Fibroblast of skin of right quadriceps (primary cell): Measurements from ENCODE around the gene FBLN5.
A peak's percentile ranks its signal among the peaks of the same experiment; 100 is the strongest.

Experiments used
- DNase-seq: peaks from one replicate; pipeline ENCODE4 v3.0.0-alpha.2; 2013

FBLN5 gene, protein sequence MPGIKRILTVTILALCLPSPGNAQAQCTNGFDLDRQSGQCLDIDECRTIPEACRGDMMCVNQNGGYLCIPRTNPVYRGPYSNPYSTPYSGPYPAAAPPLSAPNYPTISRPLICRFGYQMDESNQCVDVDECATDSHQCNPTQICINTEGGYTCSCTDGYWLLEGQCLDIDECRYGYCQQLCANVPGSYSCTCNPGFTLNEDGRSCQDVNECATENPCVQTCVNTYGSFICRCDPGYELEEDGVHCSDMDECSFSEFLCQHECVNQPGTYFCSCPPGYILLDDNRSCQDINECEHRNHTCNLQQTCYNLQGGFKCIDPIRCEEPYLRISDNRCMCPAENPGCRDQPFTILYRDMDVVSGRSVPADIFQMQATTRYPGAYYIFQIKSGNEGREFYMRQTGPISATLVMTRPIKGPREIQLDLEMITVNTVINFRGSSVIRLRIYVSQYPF

DNA sequence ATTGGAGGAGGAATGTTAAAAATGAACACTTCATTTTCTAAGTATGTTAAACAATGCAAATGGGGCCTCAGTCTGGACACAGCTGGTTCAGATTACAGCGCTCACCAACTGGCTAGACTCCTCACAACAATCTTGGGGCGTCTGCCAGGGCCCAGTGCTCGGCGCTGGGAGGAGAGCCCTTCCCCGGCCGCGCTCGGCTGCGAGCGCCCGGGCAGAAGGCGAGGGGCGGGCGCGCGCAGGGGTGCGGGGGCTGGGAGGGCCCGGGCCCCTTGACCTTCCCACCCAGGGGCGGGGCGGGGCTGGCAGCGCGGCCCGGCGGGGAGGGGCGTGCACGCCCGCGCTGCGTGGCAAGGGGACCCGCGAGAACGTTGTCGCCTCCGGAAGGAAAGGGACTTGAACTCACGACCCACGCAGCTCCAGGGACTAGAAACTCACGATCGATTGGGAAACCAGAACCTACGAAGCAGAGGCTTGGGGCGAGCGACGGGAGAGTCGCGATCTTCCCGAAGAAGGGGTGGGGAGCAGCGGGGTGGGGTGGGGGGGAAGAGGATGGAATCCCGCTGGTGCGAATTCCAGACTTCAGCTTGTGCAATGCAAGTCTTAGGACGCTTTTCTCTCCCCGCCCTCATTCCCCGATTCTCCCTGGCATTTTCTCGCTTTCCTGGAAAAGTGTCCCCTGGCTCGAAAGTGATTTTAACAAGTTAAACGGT lies at the start of gene FBLN5:
TSS of gene FBLN5 (minus strand) at position 220 of the 710 bp plus-strand sequence. CDS start 465 bp downstream, outside the sequence.
- peak; percentile 94 for DNase-seq

DNA sequence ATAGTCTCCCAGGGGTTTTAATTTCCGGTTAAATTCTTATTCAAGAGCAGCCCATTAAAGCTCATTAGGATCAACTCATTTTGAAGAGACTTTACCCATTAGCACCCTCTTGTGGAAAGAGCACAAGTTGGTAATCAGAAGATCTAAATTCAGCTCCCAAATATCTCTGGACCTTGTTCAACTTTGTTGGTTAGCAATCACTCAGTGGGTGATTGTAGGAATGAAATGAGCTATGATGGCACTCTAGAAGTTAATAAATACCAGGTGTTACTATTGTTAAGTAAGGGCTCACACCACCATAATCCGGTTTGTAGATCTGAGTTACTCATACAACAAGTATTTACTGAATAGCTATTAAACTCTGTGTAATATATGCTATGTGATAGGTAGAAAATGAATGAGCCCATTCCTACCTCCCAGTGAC lies 49.5 kb upstream of the FBLN5 start:
- DNase-seq, result peak; percentile 93

DNA sequence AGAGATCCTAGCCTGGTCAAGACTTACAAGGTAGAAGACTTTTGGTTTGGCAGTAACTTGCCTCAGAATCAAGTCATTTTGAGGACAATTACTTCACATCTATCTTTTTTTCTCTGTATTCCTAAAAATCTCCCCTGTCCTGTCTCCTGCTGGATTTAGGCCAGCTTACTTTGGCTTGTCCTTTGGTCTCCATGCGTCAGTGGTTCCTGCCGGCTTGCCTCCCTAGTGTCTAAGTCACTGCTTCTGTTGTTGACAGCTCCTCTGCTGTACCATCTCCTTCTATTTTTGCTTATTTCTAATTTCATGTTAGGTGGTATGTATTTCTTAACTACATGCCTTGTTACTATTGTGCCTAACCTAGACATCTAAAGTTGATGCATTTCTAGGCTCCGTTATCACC lies 39.7 kb upstream of the FBLN5 start:
- no peak for DNase-seq

DNA sequence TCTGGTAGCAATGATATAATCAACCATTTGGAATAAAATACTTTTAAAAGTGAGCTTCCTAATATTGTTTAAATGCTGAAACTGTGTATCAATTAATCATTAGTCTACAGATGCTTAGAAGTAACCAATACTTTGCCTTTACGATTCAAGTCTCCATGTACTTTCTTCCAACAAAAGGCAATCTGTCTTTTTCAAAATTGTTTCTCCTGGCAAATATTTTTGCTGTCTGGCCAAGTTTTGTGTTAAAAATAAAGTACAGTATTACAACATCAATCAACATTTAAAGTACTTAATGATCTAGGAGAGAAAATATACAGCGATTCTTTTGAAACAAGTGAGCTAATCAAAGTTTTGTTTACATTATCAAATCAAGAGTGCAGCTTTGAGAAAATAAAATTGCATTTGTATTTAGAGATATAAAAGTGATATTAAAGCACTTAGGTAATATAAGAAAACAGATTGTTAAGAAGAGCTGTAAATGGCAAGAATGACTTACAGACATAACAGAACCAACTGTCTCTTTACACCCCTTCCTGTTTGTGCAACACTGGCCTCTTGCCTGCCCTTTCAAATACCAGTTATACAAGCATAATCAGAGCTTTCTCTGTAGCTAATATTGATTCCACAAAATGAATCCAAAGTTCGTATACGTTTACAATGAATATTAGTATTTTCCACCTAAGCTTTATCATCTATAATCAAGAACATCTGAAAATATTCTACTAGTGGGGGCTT lies 38.2 kb upstream of the FBLN5 start:
- DNase-seq, result peak; percentile 8

DNA sequence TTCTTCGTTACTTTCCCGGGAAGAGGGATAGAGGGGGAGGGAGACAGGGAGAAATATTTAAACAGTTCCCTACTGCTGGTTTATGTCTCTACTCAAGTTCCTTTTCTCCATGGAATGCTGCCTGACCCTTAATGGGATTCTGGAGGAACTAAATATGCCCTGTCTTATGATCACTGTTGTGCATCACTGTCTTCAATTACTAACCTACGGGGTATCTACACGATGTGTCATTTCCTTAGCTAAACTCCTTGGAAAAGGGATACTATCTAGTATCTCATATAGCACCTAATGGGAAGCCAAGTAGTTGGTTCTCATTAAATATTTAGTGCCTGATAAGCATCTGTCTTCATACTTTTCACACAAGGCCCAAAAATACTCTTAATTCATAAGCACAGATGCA lies 37.5 kb upstream of the FBLN5 start:
- DNase-seq, result peak; percentile 84

DNA sequence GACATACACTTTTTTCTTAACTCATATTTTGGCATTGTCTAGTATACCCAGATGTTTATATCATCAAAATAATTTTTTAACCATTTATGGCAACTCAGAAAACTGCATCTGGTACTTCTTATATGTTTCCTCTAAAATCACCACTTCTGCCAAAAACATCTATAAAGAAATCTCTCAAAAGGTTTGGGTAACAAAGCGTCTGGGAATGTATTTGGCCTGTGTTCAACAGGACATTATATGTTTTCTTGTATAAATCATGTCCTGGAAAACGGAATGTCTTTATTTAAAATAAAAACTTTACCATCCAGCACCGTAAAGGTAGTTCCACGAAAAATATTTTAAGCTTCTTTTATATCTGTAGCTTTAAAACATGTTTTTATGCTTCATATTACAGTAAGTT lies 36.1 kb upstream of the FBLN5 start:
- DNase-seq, result peak; percentile 43

DNA sequence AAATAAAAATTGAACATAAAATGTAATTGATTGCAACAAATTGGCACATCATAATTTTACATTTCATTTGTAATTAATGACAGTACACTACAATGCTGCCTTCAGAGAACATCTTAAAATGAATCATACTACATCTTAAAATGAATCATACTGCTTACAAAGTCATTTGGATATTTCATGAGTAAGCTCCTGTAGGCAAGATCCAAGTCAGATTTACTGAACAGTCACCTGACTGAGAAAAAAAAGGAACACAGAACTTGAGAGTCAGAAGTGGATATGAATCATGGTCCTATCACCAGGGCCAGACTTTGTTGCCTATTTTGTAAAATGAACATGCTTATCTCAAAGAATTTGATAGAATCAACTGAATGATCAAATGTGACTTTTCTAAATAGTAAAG lies 32.7 kb upstream of the FBLN5 start:
- DNase-seq, result peak; percentile 89

DNA sequence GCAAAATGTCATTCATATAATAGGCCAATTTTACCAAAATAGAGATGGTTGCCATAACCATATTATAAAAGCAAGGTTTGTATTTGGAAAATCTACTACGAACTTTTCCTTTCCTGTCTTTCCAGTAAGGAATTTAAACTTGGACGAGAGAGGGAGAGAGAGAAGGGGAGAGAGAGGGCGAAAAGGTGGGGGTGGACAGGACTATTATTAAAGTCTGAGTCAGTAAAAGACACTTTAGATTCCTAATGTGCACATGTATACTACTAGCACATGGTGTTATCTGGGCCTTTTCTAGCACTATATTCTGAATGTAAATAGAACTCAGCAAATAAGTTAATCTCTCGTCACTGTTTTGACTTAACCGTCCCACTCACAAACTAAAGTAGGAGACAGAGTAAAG lies 30.4 kb upstream of the FBLN5 start:
- peak; percentile 14 for DNase-seq

DNA sequence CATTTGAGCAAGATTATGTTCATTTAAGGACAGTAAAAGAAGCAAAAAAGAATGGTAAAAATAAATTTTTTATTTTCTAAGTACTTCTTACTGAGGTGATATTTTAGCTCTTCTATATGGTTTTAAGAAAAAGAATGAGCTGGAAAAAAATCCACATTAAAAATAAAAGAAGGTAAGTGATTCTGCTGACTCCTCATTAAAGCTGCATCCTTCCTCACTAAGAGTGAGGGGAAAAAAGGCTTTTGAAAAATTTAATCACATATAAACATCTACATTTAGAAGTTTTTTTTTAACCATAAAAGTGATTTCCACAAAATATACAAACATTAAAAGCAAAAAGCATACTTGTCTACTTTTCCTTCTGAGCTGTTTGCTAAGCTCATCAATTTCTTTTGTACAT lies 28.3 kb upstream of the FBLN5 start:
- no peak for DNase-seq

DNA sequence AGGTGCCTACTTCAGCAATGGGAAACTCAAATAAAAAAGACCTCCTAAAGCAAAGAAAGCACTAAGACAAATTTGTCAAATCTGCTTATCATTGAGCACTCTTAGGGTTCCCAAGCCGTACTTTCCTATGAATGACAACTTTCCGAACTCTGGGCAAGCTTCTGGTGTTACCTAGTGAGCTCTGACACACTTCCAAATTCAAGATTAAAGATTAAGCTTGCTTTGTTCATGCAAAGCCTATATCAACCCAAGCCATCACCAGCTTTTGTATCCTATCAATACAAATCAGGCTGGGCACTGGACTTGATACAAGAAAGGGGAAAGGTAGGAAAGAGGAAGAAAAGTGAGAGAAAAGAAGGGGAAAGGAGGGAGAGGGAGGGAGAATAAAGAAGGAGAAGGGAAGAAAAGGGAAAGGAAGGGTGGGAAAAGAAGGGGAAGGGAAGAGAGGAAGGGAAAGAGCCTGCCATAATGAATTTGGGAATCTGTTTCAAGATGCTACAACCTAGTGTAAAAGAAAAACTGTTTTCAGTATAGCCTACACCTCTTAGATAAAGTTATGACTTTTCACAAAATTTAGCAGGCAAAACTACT lies 23.8 kb upstream of the FBLN5 start:
- no peak for DNase-seq

DNA sequence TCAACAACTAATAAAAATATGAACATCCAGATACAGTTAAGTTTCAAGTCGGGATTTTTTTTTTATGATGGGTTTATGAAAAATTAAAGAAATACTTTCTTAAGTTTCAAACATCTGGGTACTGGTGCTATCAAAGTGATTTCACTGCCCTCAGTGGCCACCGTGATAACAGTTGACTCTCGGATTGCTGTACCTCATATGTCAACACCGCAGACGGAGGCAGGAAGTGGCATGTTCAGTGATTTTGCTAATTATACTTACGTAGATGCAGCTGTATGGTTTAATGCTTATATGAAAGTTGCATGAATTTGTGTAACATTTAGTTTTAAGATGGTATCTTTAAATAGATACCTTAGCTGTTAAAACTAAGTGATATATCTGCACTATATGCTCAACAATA lies 20.8 kb upstream of the FBLN5 start:
- no peak for DNase-seq

DNA sequence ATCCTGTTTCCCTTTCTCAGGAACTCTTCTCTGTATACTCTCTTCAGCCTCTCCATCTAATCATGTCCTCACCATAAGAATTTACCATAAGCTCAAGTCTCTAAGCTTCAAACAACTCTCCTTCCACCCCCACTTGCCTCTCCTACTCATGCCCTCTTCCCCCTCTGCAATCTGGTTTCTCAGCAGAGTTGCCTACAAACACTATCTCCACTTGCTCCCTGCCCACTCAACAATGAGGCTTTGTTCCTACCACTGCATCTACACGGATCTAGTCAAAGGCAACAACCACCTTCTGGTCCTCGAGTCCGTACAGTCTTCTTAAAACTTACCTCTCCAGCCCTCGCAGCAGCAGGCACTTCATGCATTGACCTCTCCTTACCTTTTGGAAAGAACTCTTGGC lies 17.2 kb upstream of the FBLN5 start:
- no peak for DNase-seq

DNA sequence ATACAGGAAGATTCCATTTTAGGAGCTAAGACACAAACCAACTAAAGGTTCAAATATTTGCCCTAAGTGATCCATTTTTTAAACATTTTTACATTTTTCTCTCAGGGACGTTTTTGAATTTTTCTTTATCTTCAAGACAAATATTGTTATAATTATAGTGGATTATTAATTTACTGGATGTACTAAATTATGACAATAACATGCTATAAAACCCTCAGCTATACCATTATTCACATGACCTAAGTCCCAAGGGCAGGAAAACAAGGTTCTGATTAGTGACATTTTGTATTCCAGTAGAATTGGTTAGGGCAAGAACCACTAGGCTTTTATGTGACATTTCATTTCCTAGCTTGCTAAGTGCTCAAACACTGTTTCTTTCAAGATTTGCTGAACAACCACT lies 16.5 kb upstream of the FBLN5 start:
- DNase-seq, result no peak

DNA sequence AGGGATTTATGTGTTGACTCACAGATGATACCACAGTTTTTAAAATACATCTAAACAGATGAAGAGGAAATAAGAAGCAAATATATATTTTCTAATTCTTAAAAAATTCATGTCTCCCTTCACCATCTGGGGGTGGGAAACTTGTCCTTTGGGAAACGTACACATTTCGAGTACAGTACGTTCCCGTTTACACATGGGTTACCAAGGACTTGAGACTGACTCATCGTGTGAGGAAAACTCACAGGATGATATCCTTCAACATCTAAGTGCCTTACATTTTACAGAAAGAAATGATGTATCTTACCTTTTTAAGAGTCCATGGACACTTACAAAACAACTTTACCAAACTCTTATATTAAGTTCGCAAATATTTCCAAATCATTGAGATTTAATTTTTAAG lies 16.0 kb upstream of the FBLN5 start:
- DNase-seq, result no peak

DNA sequence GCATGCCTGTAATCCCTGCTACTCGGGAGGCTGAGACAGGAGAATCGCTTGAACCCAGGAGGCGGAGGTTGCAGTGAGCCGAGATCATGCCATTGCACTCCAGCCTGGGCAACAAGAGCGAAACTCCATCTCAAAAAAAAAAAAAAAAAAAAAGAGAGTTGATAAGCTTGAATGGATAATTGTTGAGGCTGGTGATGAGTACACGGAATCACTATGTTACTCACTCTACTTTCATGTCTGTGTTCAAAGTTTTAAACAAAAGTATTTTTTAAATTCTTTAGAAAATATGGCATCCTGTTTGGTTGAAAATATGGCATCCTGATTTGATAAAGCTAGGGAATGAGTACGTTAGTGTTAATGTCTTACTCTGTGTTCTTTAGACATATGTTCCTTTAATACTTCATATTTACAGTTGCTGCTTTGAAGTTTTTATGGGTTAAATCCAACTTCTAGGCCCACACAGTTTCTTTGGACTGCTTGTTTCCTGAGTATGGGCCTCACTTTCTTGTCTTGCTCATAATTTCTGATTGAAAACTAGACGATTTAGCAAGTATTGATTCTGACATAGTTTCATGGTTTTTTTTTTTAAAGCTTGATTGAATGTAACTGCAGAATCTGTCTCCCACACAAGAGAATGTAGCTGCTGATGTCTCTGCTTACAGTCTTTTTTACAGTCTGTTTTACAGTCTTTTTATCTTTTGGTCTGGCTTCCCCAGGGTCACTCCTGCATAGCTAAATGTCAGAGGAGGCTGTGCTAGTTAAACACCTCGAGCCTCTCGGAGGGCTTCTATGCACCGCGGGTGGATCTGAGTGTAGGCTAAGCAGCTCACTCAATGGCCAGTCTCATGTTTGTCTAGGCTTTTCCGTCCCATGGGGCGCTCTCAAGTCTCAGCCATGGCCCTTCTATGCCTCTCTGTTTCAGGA lies 14.1 kb upstream of the FBLN5 start:
- DNase-seq, result no peak

DNA sequence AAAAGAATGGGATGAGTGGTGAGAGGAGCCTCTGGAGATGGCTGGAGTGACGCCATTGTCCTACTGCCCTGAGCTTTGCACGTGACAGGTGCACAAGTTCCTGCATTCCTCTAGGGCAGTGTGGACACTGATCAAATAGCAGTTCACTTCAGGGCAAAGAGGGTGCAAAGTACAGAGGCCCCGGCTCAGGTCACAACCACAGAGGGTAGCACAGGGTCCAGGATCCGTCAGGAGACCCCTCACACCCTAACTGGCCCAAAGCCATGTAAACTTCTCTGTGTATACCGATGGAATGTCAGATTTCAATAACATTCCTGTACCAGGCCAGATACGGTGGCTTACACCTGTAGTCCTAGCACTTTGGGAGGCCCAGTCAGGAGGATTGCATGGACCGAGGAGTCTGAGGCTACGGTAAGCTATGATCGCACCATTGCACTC lies 10.4 kb upstream of the FBLN5 start:
- DNase-seq, result no peak

DNA sequence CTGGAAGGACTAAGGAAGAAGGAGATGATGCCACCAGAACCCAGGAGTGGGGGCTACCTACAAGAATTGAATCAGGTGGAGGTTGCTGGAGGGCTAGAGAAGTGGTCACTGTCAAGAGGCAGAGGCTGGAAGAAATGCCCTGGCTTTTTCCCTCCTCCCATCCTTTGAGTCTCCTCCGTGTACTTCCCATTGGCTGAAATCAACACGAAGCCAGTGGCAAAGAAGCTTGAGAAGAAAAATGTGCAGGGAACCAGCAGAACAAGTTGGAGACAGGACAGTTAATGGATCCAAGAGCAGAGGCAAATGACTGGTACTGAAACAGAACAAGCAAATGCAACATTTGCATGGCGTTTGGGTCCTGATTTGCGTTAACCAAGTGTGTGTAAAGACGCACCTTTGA lies 9.1 kb upstream of the FBLN5 start:
- no peak for DNase-seq

DNA sequence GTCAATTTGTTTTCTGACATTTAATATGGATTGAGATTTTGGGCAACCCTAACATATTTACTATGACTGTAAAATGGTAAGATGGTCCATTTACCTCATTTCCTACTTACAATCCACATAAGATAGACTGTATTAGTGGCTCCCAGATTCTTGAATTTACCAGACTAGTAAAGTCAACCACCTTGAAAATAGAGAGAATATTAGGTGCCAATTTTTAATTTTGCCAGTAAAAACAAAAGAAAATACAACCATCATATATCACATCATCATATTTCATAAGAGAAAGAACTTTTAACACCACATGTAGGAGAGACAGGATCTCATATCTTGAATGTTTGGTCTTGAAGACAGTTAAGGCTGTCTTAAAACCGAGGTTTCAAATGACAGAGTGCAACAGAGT lies 7.7 kb upstream of the FBLN5 start:
- DNase-seq, result no peak

DNA sequence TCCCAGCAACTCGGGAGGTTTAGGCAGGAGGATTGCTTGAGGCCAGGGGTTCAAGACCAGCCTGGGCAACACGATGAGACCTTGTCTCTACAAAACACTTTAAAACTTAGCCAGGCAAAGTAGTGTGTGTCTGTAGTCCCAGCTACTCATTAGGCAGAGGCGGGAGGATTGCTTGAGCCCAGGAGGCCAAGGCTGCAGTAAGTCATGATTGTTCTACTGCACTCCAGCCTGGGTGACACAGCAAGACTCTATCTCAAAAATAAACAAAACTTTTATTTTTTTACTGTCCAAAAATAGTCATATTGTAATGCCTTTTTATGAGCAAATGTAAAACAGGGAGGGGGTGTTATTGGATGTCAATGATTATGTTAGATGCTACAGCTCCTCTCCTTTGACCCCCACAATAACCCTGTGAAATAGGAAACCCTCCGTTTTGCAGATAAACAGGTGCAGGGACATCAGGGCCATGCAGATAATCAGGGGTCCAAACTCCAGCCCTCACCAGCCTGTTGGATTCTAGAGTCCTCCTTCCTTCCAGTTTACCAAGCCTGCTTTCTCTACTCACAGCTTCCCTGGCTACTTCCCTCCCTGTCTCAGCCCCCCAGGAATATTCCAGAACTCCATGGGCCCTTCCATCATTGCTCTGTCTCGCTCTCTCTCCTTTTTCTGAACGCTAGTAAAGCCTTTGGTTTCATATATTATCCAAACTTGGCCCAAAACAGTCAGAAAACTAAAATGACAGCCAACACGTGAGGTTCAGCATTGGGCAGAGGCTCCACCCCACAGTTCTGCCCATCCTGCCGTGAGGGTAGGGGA lies 5.9 kb upstream of the FBLN5 start:
- no peak for DNase-seq

DNA sequence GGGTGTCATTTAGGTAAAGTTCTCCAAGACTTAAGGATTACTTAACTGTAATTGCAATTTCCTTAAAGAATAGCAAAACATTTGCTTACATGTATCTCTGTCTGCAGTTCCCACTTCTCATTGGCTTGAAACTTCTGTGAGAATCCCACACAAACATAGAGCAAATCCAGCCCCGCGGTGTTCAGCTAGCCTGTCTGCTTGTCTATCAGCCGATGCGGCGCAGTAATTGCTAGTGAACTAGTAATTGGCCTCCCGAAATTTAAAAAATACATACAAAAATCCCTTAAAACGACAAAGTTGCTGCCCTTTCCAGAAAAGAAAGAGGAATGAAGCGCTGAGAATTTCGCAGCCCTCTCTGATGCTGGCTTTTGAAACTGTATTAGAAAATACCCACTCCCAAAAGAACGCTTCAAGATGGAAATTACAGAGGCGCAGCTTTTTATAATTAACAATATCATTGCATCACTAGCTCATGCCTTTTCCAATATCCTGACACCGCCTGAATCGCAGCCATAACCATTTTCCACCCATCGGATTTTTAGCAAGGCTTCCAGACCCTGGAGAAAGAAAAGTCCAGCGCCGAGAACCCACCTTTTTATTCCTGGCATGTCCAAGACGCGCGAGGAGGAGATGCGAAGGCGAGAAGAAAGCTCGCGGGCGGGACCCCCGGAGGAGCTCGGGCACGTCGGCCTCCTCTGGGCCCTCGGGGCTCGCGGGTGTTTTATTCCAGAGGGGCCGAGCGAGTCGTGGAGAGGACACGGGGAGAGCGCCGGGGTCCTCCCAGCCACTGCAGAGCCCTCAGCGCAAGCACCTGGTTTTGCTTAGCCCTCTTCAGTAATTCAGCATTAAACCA lies 646 bp downstream of the FBLN5 start:
- peak; percentile 45 for DNase-seq
